HG03196 (cell line): ENCODE data around the gene MTUS2.
"Not testable (repeated sequence)": the region's sequence is repeated elsewhere in the genome, so short reads cannot be mapped to it uniquely, and the experiment has no call there.

Source experiments
- ATAC-seq: cut with Tn5 transposase; IDR thresholded peaks from one replicate; pipeline ENCODE4 v1.9.1; 2021; ENCODE audit not compliant: unreplicated experiment

The MTUS2 gene

DNA sequence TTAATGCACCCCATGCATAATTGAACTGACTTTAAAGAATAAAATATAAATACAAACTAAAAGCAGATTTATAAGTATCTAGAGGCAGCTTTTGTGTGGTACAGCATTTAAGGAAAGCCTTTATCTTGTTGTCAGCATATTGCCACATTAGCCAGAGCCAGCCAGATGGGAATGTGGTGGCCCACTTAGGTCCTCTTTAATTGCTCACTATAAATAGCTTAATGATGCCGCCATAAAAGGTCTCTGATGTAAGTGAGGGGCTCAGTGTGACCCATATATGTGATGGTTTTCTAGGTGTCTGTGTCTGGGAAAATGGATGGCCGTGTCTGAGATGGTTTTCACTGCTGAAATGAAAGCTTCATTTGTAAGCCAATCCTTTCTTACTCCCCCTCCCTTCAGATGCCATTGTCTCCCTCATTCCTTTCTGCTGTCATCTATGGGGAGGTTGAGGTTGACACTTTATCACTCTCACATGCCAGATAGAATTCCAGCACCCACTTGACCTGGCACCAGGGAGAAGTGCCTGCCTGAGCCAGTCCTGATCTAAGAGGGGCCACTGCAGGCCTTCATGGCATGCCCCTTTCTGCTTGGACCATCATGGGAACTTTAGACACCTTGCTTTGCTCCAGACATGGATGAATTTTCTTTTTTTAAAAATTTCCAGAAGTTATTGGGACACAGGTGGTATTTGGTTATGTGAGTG lies 135.3 kb downstream of the MTUS2 start:
- ATAC-seq: no peak

DNA sequence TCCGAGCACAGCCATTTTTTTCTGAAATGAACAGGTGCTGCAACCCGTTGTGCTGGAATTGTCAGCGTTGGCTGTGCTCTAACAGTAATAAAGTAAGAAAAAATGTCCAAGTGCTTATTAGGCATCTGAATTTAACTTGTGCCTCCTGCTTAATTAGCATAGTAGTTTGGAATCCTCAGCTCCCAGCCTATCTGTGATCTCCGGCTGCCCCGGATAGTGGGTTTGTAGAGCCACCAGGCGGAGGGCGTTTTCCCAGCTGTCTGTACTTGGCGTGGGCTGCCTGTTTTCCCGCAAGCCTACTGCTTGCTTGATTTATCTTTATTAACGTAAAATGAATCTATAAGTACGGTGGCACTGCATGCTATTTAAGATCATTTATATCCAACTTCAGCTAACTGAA lies 137.9 kb downstream of the MTUS2 start:
- ATAC-seq: no peak

- no peak for ATAC-seq
Measured at GRCh38 chr13:28958441-28958840, 138.3 kb downstream of the MTUS2 start.

- no peak for ATAC-seq
Measured at GRCh38 chr13:28964052-28964451, 143.9 kb downstream of the MTUS2 start.

GRCh38 chr13:28964803-28965202 lies 144.7 kb downstream of the MTUS2 start:
- ATAC-seq: no peak

DNA sequence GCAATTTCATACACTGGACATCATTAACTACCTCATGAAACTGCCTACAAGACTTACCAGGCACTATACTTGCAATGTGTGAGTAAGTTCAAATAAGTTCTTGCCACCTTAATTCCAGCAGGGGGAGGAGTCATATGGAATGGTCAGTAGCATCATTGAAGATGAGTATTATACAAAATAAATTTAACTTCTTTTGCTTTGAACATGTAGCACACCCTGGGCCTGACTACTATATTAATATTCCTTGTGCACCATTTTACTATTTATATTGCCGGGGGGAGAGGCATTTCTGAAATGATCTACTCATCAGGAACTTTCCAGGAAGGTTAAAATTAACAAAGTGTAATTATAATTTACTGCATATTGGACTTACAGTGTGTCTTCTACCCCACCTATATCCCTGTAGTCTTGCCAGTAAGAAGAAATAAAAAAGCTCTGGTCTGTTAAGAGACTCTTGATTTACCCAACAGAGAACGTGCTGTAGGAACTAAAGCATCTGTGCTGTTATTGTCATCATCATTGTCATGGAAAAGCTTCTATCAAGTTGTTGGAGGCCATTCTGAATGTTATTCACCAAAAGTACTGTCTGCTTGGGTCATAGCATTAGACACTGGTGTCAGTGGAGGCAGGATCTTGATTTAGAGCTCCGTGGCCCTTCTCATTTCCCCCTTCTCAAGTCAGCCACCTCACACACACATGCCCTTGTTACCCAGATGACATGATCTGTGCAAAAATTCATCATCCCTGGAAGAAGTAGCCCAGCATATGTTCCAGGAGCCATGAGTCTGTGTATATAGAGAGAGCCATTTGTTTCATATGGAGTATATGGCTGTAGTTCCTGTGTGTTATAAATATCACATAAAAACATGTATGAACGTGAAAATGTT lies 147.1 kb downstream of the MTUS2 start:
- no peak for ATAC-seq

GRCh38 chr13:28976195-28976594 lies 156.1 kb downstream of the MTUS2 start:
- ATAC-seq: no peak

DNA sequence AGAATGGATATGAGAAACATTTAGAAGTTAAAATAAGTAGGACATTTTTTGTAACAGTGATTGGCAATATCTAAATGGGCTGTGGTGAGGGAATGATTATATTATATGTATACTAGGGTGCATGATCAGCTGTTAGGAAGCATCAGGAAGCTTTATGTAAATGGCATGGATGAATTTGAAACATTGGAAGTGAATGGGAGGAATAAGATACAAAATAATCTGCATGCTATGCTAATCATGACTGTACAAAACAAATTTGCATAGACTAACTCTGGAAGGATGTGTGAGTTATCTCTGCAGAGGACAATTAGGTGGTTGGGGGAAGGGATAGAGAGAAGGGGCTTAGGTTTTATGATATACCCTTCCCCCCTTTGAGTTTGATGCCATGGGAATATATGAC lies 156.5 kb downstream of the MTUS2 start:
- ATAC-seq: no peak

DNA sequence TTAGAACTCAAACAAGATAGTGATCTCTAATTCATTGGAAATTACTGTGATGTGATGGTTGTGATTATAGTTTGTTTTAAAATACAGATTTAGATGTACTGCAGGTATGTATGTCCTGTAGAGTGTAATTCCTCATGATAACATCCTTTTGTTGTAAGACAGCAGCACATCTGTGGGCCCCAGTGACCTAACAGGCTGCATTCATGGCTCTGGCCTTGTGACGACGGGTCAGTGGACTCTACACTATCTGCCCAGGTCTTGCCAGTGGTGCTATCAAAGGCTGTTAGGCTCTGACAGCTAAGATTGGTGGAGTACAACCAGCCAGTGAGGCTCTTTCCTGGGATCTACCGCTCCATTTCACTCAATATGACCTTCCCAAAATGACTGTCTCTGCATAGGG lies 158.4 kb downstream of the MTUS2 start:
- no peak for ATAC-seq

- ATAC-seq: no peak
Measured at GRCh38 chr13:28981530-28981929, 161.4 kb downstream of the MTUS2 start.

GRCh38 chr13:28983641-28984040 lies 163.5 kb downstream of the MTUS2 start:
- no peak for ATAC-seq

DNA sequence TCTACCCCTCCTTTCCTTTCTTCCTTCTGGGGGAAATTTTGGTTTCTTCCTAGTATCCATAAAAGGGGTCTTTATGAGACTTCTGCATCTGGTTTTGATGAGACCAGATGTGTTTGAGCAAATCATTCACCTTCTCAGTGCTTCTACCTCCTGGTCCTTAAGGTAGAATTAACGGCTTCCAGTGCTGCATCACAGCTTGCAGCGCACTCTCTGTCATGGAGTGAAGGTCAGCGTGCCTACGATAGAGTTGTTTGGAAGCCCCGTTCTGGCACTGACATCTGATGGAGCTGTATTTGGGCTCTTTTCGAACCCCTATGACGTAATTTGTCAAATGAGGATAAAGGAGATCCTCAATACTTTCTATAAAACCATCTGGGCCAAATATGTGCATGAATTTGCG lies 164.2 kb downstream of the MTUS2 start:
- no peak for ATAC-seq

DNA sequence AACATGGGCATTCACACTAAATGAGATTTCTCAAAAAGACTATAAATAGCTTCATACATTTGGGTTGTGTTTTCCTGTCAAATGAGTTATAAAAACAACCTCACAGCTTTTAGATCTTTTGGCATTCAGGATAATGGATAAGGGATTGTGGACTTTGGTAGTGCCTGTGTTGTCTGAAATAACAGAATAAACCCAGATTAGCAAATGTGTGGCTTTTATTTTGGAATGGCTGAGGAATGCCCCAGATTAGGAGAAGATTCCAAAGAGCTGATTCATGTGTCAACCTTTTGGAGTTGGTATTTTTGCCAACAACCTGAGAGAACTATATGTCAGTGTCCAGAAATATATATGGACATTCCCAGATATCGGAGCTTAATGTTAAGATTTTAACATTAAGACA lies 164.7 kb downstream of the MTUS2 start:
- no peak for ATAC-seq

GRCh38 chr13:28990378-28990777 lies 170.2 kb downstream of the MTUS2 start:
- not testable (repeated sequence) for ATAC-seq

DNA sequence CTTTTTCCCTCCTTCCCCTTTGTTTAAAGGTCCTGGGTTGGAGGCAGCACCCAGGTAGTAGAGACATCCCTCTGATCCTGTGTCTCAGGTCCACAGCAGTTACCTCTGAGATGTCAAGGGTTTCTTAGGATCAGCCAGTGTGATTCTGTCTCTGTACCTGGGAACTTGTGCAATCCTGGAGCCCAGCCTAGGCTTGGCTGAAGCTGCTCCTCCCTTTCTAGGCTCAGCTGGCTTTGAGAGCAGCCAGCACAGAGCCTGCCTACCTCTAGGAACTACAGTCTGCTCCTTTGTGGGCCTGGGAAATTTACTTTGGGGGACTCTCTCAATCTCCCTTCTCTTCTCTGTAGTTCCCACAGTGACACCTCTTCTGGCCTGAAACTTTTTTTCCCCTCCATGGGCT lies 171.6 kb downstream of the MTUS2 start:
- ATAC-seq: no peak

DNA sequence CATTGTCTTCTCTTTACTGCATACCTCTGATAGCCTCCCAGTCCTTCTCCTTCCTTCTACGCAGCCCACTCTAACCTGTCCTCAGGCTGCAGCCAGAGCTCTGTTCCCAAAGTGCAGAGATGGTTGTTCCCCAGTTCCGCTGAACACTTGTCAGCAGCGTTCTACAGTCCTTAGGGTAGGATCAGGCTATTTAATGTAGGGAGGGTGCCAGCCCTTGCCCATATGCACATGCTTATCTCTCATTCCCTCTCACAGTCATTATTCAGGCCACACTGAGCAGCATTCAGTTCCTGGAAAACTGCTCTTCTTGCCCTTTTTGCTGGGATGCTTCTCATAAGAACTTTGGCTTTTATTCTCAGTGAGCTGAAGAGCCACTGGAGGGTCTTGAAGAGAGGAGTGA lies 180.7 kb downstream of the MTUS2 start:
- ATAC-seq: no peak

GRCh38 chr13:29005035-29005762 lies 185.1 kb downstream of the MTUS2 start:
- ATAC-seq: no peak

DNA sequence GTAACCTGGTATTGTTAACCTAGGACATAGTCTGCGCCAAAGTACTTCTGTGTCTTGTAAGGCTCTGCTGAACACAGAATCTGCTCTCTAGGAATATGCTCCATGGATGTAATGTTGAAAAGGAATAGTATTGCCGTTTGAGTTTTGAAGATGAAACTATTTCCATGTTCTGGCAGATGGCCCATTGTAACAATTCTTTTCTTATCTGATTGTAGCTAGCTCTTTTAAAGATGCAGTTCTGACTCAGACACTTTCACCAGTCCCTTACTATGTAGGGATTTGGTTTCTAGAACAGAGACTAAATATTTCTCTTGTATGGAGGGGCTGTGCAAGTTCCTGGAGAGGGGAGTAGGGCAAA lies 185.6 kb downstream of the MTUS2 start:
- ATAC-seq: no peak

- ATAC-seq: no peak
Measured at GRCh38 chr13:29006359-29006850, 186.3 kb downstream of the MTUS2 start.

DNA sequence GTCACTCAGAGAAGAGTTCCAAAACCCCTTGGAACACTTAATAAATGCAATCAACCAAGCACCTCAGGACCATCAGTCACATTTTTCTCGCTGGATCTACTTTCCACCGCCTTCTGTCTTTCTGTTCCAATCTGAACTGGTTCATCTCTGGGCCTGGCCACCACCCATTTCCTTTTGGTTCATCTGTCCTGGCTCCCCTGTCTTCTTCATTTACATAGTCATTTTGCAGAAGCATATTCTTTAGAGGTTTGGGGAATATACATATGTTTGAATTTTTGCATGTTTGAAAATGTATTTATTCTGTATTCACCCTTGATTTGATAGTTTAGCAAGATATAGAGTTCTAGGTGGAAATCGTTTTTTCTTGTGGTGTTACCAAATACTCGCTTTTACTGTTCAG lies 188.2 kb downstream of the MTUS2 start:
- ATAC-seq: no peak

DNA sequence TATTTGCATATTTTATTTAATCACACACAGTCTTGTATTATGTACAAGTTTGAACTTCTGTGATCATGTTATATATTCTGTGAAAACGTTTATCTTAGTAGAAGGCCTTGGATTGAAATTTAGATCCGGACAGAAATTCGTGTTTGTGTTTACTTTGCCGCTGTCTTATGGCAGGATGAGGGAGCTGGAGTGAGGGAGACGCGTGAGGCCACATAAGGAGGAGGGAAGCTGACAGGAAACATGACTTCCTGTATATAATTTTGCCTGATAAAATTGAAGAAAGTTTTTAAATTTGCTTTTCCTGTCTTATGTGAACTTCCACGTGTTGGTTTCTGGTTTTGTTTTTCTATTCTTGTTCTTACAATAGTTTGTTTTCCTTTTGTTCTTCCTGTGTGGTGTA lies 200.2 kb downstream of the MTUS2 start:
- no peak for ATAC-seq

DNA sequence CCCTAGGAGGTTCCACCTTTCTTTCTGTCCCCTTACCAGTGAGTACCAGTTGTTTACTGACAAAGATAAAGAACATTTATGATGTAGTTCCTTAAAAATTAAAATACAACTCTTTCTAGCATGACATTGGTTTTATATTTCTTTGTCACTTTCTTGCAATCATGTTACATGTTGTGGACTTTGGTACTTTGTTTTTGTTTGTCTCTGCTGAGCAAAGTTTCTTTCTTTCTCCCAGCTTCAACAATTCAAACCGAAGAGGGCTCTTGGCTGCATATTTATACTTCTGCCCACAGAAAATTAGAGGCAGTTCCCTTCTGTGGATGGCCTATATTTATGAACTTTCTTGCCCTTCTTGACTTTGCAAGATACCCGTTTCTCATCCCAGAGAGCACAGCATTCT lies 201.2 kb downstream of the MTUS2 start:
- ATAC-seq: no peak
